Gastrocnemius medialis (tissue), 4 donors: ENCODE results near the gene CHAC1. TPM values are rescaled to one million over a fixed set of nuclear protein-coding genes. Genes with fewer than 3 reads are reported as not detected.
A peak's percentile ranks its signal among the peaks of the same experiment; 100 is the strongest.

Experiments
- ATAC-seq, 2 donors: fragments of 150-250 bp; one replicate each; pipeline ENCODE4 v1.9.1; 2016
- DNase-seq, 2 donors: peaks; one replicate each; pipeline ENCODE4 v3.0.0-alpha.2; 2019
- H3K27ac ChIP-seq, 4 donors: fragments of 200-600 bp; sonication (generic); 1 replicate in 1 of 4; 2 replicates in 3 of 4; pipeline ENCODE4 v1.5.1; 2016 to 2018; ENCODE audit warnings: mild to moderate bottlenecking in 2 of 4, moderate library complexity in 1 of 4
- H3K27me3 ChIP-seq, 3 donors: fragments of 200-600 bp; sonication (generic) in 2 of 3; 1 replicate in 1 of 3; 2 replicates in 2 of 3; pipeline versions ENCODE4 v1.5.1 to v1.6.0; 2016 to 2019; ENCODE audit warnings: mild to moderate bottlenecking in 1 of 3, moderate library complexity in 1 of 3
- H3K36me3 ChIP-seq, 2 donors: fragments of 200-600 bp; sonication (generic) in 1 of 2; one replicate each; pipeline ENCODE4 v1.5.1; 2017 to 2018
- H3K4me1 ChIP-seq, 2 donors: fragments of 200-600 bp; sonication (generic) in 1 of 2; one replicate each; pipeline ENCODE4 v1.5.1; 2016 to 2017; ENCODE audit warnings: mild to moderate bottlenecking in 2 of 2
- H3K4me3 ChIP-seq, 4 donors: fragments of 200-600 bp; sonication (generic) in 3 of 4; 1 replicate in 1 of 4; 2 replicates in 3 of 4; pipeline ENCODE4 v1.5.1; 2016 to 2019; ENCODE audit warnings: mild to moderate bottlenecking in 2 of 4
- H3K9me3 ChIP-seq, 3 donors: fragments of 200-600 bp; sonication (generic) in 2 of 3; 1 replicate in 1 of 3; 2 replicates in 2 of 3; pipeline ENCODE4 v1.5.1; 2016 to 2019
- POLR2A ChIP-seq, 2 donors: fragments of 450-650 bp; IDR thresholded peaks; one replicate each; pipeline ENCODE4 v1.6.1; 2017; ENCODE audit warnings: antibody characterized with exemption in 2 of 2, mild to moderate bottlenecking in 2 of 2, moderate library complexity in 2 of 2
- in situ Hi-C, 4 donors: fragments of 200-750 bp; cut with MboI; loops; one replicate each; pipeline versions ENCODE4 v1.15.0 to v1.8.0; 2017; ENCODE audit warnings: low sequenced_read_pairs in 4 of 4
- intact Hi-C: fragments of 100-400 bp; cut with DNase I; formaldehyde crosslinking; loops from one replicate; pipeline ENCODE4 v1.15.1; 2023; ENCODE audit warnings: low total_unique reads
- total RNA-seq, 4 donors: library from RNA; depleted of rRNA; stranded (reverse); fragments of >200 nt; gene quantifications; one replicate each; pipeline versions ENCODE4 v1.1.0 to v1.2.3, GENCODE V29; 2016
- TF ChIP-seq, protein P1 (sequence below), 5 experiments: fragments of 450-650 bp in 3 of 5; fragments of 200-600 bp in 2 of 5; sonication (generic) in 2 of 5; IDR thresholded peaks in 4 of 5; conservative IDR thresholded peaks in 1 of 5; 1 replicate in 4 of 5; 2 replicates in 1 of 5; pipeline ENCODE4 v1.5.1; 2016 to 2019; ENCODE audit warnings: antibody characterized with exemption in 5 of 5, mild to moderate bottlenecking in 3 of 5, moderate library complexity in 3 of 5

Gene CHAC1, protein sequence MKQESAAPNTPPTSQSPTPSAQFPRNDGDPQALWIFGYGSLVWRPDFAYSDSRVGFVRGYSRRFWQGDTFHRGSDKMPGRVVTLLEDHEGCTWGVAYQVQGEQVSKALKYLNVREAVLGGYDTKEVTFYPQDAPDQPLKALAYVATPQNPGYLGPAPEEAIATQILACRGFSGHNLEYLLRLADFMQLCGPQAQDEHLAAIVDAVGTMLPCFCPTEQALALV
- total RNA-seq, result 100 to 1,000 TPM in 3 of 4 donors, 10 to 100 TPM in 1; 93.4 to 320 (median 139) TPM

DNA sequence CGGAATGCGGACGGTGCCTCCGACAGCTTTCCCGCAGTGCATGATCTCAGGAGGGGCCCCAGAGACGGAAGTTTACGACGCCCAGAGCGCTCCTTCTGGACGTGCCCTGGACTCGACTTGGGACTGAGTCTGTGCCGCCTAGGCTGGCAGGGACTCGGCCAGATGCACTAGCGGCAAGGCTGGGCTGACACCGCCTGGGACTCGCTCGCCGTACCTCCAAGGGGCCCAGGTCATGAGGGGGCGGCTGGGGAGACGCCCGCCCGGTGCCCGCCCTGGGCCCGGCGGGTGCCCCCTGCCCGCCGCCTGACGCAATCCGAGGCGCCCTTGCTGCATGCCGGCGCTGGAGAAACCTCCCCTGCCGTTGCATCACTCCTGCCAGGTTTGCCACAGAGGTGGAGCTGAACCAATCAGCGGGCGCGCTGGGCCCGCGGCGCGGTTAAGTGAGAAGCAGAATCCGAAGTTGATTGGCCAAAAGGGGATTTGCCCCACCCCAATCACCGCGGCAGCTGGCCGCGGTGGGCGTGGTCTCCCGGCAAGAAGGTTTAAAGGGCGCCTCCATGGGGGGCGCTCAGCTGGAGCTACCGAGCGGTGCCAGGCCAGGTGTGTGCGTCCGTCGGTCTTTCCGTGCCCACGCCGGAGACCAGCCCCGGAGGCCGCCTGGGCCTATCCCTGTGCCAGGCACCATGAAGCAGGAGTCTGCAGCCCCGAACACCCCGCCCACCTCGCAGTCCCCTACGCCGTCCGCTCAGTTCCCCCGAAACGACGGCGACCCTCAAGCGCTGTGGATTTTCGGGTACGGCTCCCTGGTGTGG lies at the start of gene CHAC1:
TSS of gene CHAC1 (plus strand) at position 571 of the 812 bp plus-strand sequence. CDS start at position 684, 113 bp downstream.
- H3K36me3 ChIP-seq, result peaks cover 3 to 12% of the 10 kb centered on the region in 2 donors
- H3K4me3 ChIP-seq, result peak within 1 kb of the TSS; percentile 76 to 96 (median 87)
- H3K9me3 ChIP-seq, result no peaks in the 10 kb centered on the region
- TF ChIP-seq, protein P1, sequence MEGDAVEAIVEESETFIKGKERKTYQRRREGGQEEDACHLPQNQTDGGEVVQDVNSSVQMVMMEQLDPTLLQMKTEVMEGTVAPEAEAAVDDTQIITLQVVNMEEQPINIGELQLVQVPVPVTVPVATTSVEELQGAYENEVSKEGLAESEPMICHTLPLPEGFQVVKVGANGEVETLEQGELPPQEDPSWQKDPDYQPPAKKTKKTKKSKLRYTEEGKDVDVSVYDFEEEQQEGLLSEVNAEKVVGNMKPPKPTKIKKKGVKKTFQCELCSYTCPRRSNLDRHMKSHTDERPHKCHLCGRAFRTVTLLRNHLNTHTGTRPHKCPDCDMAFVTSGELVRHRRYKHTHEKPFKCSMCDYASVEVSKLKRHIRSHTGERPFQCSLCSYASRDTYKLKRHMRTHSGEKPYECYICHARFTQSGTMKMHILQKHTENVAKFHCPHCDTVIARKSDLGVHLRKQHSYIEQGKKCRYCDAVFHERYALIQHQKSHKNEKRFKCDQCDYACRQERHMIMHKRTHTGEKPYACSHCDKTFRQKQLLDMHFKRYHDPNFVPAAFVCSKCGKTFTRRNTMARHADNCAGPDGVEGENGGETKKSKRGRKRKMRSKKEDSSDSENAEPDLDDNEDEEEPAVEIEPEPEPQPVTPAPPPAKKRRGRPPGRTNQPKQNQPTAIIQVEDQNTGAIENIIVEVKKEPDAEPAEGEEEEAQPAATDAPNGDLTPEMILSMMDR (IDR thresholded peaks at IDR 0.05 in 4 of 5, conservative IDR thresholded peaks at IDR 0.05 in 1 of 5), result peak in 1 of 5 experiments; percentile 13
- TF ChIP-seq POLR2A (IDR thresholded peaks at IDR 0.05), result peak; percentile 97 to 99
- peak within 1 kb of the TSS; percentile 91 to 99 (median 96) for H3K27ac ChIP-seq
- in situ Hi-C loops (no loop called here), intact Hi-C loops (loop anchor here (10.0 kb wide), 1 partner anchor 848 kb away; the partner anchor contains the start of gene BMF)
- DNase-seq (peak; percentile 95 to 98), ATAC-seq (peak; percentile 55 to 57)
- H3K27me3 ChIP-seq, result no peaks in the 10 kb centered on the region
- H3K4me1 ChIP-seq, result peaks cover 40 to 56% of the 10 kb centered on the region in 2 donors

DNA sequence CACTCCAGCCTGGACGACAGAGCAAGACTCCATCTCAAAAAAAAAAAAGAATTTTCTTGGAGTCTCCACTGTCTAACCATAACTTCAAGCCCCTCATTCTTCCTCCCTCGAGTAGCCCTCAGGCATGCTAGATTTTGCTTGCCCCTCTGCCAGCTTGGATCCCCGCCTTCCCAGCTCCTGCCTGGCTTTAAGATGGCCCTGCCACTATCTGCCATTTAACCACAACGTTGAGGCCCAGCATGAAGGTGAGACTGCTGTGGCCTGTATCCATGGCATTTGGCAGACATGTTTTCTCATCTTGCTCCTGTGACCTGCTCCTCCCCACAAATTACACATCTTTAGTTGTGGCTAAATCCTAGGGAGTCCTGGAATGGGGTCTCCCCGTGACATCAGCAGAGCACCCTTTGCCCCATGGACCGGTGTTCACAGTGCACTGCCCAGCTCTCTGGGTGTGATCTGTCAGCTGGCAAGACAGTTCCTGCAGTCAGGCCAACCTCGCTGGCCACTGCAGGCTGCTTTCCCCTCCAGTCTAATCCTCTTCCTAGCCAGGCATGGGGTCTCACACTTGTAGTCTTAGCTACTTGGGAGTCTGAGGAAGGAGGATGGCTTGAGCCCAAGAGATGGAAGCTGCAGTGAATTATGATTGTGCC lies 48.6 kb upstream of the CHAC1 start:
- intact Hi-C loops (loop anchor here (1.0 to 5.0 kb wide), 5 partner anchors 98 to 498 kb away; partner anchors contain the start of genes NDUFAF1, NUSAP1 and OIP5), in situ Hi-C loops (loop anchor here (5.0 to 10.0 kb wide), 5 partner anchors 118 to 283 kb away; partner anchors contain the start of gene INO80 (in 1 of the 4))
- H3K36me3 ChIP-seq, result peaks cover 0 to 33% of the 10 kb centered on the region in 2 donors
- TF ChIP-seq, protein P1 (IDR thresholded peaks at IDR 0.05 in 4 of 5, conservative IDR thresholded peaks at IDR 0.05 in 1 of 5), result no peak
- TF ChIP-seq POLR2A (IDR thresholded peaks at IDR 0.05), result no peak
- no peak for ATAC-seq
- no peak for DNase-seq
- no peaks in the 10 kb centered on the region for H3K27me3 ChIP-seq
- H3K27ac ChIP-seq, result peak overlapping the region; percentile 25 to 94 (median 78)
- no peaks in the 10 kb centered on the region for H3K9me3 ChIP-seq
- peaks cover 27 to 35% of the 10 kb centered on the region in 2 donors for H3K4me1 ChIP-seq
- H3K4me3 ChIP-seq, result no peak overlapping the region

DNA sequence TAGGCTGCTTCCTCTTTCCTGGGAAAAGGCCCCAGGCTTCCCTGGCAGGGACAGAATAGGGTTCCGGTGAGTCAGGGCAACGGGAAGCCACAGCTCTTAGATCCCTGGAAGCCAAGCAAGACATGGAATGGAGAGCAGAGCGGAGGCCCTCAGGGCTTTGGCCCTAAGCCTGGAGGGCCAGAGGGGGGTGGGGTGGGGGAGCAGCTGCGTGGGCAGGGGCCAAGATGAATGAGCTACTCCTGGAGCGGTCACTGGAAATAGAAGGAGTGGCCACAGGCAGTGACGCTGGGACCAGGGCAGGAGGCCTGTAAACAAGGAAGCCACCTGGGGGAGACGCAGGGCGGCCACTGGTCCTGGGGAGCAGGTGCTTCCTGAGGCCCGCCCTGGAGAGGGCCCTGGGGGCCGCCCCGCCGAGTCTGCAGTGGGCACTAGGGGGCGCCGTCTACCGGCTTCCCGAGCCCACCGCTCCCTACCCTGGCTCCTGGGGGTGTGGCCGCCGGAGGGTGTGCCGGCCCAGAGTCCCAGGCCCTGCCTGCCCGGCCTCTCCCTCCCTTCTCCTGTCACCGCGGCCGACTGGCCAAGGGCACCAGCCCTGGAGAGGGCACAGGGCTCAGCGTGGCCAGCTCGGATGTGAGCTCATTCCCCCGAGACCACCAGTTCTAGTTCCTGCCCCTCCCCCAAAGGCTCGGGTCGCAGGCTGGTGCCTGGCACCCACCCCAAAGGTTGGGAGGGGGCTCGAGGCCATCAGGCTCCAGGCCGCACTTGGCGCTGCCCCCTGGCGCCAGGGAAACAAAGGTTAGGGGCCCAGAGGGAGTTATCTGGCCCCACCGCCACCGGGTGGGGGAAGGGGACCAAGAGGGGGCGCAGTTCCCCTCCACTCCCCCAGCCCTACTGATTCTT lies 46.9 kb upstream of the CHAC1 start:
- TF ChIP-seq POLR2A (IDR thresholded peaks at IDR 0.05), result peak; percentile 54 to 58
- TF ChIP-seq, protein P1 (IDR thresholded peaks at IDR 0.05 in 4 of 5, conservative IDR thresholded peaks at IDR 0.05 in 1 of 5), result peak; percentile 91 to 97 (median 94)
- H3K4me3 ChIP-seq, result peak overlapping the region; percentile 56 to 62 (median 60)
- peak; percentile 88 to 94 for DNase-seq
- peaks cover 34 to 42% of the 10 kb centered on the region in 2 donors for H3K4me1 ChIP-seq
- in situ Hi-C loops (loop anchor here (5.0 to 10.0 kb wide), 5 partner anchors 116 to 281 kb away; partner anchors contain the start of gene INO80 (in 1 of the 4)), intact Hi-C loops (loop anchor here (1.0 to 5.0 kb wide), 6 partner anchors 31 to 496 kb away; partner anchors contain the start of genes INO80 and NDUFAF1)
- H3K27me3 ChIP-seq, result no peaks in the 10 kb centered on the region
- peaks cover 0 to 16% of the 10 kb centered on the region in 2 donors for H3K36me3 ChIP-seq
- H3K27ac ChIP-seq, result peak overlapping the region; percentile 91 to 94 (median 93)
- no peaks in the 10 kb centered on the region for H3K9me3 ChIP-seq
- ATAC-seq, result peak; percentile 69 to 77
